ENCODE measurements around the gene PTPRG. TPM values are rescaled to one million over a fixed set of nuclear protein-coding genes. Genes with fewer than 3 reads are reported as not detected.

The PTPRG gene
- total and polyA plus RNA-seq, 4 donors: 3.6 to 35.6 (median 8.1) TPM

DNA sequence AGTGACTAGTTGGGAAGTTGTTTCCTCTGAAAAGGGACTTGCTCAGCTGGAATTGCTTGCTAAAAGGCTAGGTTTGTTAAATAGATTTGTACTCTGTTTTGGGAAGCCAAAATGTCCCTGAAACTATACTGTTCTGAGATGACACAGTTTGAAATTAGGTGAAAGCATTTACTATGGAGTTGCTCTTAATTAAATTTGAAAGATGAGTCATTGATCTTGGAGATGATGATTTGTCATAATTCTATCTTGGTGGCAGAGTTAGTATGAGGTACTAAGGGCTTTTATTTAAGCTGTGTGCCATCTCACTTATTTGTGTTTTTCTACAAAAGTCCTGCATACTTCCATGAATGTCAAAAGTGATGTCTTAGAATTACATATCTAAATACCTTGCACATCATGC is 320.9 kb downstream of the PTPRG start:
- Histone ChIP-seq H3K4me1 (ENCODE audit: control insufficient read depth in 4 of 4, insufficient read depth in 4 of 4, low read length in 3 of 4) (peaks cover 0 to 12% (median 6%) of the 10 kb centered on the region in 4 donors), H3K4me3 (ENCODE audit: low read depth in 1 of 3, low read length in 3 of 3) (no peak overlapping the region)

GRCh38 chr3:61884794-61885193 is 323.4 kb downstream of the PTPRG start:
- WGBS: 33% methylated on average over 4 of the region's 4 CpGs
- no peak overlapping the region for H3K27ac ChIP-seq (ENCODE audit: low read depth in 1 of 2, low read length in 2 of 2)
- H3K27me3 ChIP-seq (ENCODE audit: control insufficient read depth in 4 of 4, insufficient read depth in 4 of 4, low read length in 3 of 4): no peaks in the 10 kb centered on the region
- no peak overlapping the region for H3K9ac ChIP-seq (ENCODE audit: low read depth in 1 of 2, low read length in 2 of 2)
- TF ChIP-seq TAF1 (conservative IDR thresholded peaks at IDR 0.05) (no peak), FOXA1 (IDR thresholded peaks at IDR 0.05) (no peak), HNF4A (conservative IDR thresholded peaks at IDR 0.05) (no peak), SP1 (IDR thresholded peaks at IDR 0.05) (no peak), HNF4G (IDR thresholded peaks at IDR 0.05) (no peak), EGR1 (IDR thresholded peaks at IDR 0.05; ENCODE audit: low read depth in 2 of 2) (no peak), MAX (IDR thresholded peaks at IDR 0.05) (no peak), FOXA2 (IDR thresholded peaks at IDR 0.05) (no peak), YY1 (IDR thresholded peaks at IDR 0.05) (no peak), GABPA (IDR thresholded peaks at IDR 0.05 in 1 of 2, conservative IDR thresholded peaks at IDR 0.05 in 1 of 2) (no peak)
- TF ChIP-seq, protein P1, sequence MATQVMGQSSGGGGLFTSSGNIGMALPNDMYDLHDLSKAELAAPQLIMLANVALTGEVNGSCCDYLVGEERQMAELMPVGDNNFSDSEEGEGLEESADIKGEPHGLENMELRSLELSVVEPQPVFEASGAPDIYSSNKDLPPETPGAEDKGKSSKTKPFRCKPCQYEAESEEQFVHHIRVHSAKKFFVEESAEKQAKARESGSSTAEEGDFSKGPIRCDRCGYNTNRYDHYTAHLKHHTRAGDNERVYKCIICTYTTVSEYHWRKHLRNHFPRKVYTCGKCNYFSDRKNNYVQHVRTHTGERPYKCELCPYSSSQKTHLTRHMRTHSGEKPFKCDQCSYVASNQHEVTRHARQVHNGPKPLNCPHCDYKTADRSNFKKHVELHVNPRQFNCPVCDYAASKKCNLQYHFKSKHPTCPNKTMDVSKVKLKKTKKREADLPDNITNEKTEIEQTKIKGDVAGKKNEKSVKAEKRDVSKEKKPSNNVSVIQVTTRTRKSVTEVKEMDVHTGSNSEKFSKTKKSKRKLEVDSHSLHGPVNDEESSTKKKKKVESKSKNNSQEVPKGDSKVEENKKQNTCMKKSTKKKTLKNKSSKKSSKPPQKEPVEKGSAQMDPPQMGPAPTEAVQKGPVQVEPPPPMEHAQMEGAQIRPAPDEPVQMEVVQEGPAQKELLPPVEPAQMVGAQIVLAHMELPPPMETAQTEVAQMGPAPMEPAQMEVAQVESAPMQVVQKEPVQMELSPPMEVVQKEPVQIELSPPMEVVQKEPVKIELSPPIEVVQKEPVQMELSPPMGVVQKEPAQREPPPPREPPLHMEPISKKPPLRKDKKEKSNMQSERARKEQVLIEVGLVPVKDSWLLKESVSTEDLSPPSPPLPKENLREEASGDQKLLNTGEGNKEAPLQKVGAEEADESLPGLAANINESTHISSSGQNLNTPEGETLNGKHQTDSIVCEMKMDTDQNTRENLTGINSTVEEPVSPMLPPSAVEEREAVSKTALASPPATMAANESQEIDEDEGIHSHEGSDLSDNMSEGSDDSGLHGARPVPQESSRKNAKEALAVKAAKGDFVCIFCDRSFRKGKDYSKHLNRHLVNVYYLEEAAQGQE (IDR thresholded peaks at IDR 0.05): no peak
- H3K4me3 ChIP-seq (ENCODE audit: low read depth in 1 of 3, low read length in 3 of 3): no peak overlapping the region
- H3K36me3 ChIP-seq (ENCODE audit: control insufficient read depth in 4 of 4, insufficient read depth in 3 of 4, low read depth in 1 of 4, low read length in 3 of 4): no peaks in the 10 kb centered on the region
- no peak for DNase-seq (ENCODE audit: low spot score)
- no peaks in the 10 kb centered on the region for H3K9me3 ChIP-seq (ENCODE audit: control insufficient read depth in 4 of 4, low read length in 3 of 4)
- H3K4me1 ChIP-seq (ENCODE audit: control insufficient read depth in 4 of 4, insufficient read depth in 4 of 4, low read length in 3 of 4): peaks cover 0 to 13% (median 7%) of the 10 kb centered on the region in 4 donors

More for the DNA sequence above, 320.9 kb downstream of the PTPRG start:
- TF ChIP-seq GABPA (IDR thresholded peaks at IDR 0.05 in 1 of 2, conservative IDR thresholded peaks at IDR 0.05 in 1 of 2) (no peak), JUND (IDR thresholded peaks at IDR 0.05) (no peak), NR2F2 (IDR thresholded peaks at IDR 0.05) (no peak), RXRA (IDR thresholded peaks at IDR 0.05) (no peak), EGR1 (IDR thresholded peaks at IDR 0.05; ENCODE audit: low read depth in 2 of 2) (no peak), FOXA2 (IDR thresholded peaks at IDR 0.05) (no peak), HNF4G (IDR thresholded peaks at IDR 0.05) (no peak), HNF4A (conservative IDR thresholded peaks at IDR 0.05) (no peak), CTCF (IDR thresholded peaks at IDR 0.05; ENCODE audit: low read depth, low read length, missing input control) (no peak), TAF1 (conservative IDR thresholded peaks at IDR 0.05) (no peak), FOXA1 (IDR thresholded peaks at IDR 0.05) (no peak), MAX (IDR thresholded peaks at IDR 0.05) (no peak), RAD21 (IDR thresholded peaks at IDR 0.05) (no peak), ZBTB33 (IDR thresholded peaks at IDR 0.05) (no peak)
- TF ChIP-seq, protein P2, sequence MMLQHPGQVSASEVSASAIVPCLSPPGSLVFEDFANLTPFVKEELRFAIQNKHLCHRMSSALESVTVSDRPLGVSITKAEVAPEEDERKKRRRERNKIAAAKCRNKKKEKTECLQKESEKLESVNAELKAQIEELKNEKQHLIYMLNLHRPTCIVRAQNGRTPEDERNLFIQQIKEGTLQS (IDR thresholded peaks at IDR 0.05): no peak
- no peaks in the 10 kb centered on the region for H3K9me3 ChIP-seq (ENCODE audit: control insufficient read depth in 4 of 4, low read length in 3 of 4)
- H3K9ac ChIP-seq (ENCODE audit: low read depth in 1 of 2, low read length in 2 of 2): no peak overlapping the region
- H3K36me3 ChIP-seq (ENCODE audit: control insufficient read depth in 4 of 4, insufficient read depth in 3 of 4, low read depth in 1 of 4, low read length in 3 of 4): no peaks in the 10 kb centered on the region
- H3K27ac ChIP-seq (ENCODE audit: low read depth in 1 of 2, low read length in 2 of 2): no peak overlapping the region
- no peak for DNase-seq (ENCODE audit: low spot score)
- H3K27me3 ChIP-seq (ENCODE audit: control insufficient read depth in 4 of 4, insufficient read depth in 4 of 4, low read length in 3 of 4): no peaks in the 10 kb centered on the region

All from liver (tissue), 9 donors.